PC-9 (cell line): ENCODE data around the gene ARHGAP26. TPM values are rescaled to one million over a fixed set of nuclear protein-coding genes. Genes with fewer than 3 reads are reported as not detected.

Experiments used
- BruUV-seq: library from RNA; stranded (reverse); fragments of 400-500 nt; replicated peaks from 2 replicates; lab custom pipeline; 2021; lab: Mats Ljungman, UMichigan
- CTCF ChIA-PET: fragments of 300-600 bp; sonication (Branson Sonifier 250); formaldehyde crosslinking; loops from one replicate; lab custom pipeline; 2022; ENCODE audit warnings: antibody characterized with exemption; lab: Charles Lee
- POLR2A ChIA-PET: fragments of 300-600 bp; sonication (Branson Sonifier 250); formaldehyde crosslinking; loops from one replicate; lab custom pipeline; 2022; ENCODE audit warnings: antibody characterized with exemption; ENCODE audit not compliant: unreplicated experiment; lab: Charles Lee
- DNase-seq, 2 experiments: peaks; one replicate each; pipeline versions ENCODE4 v3.0.0 to v3.0.0-alpha.2; 2015 to 2022; ENCODE audit warnings: mixed read lengths in 1 of 2
- H2AFZ ChIP-seq: fragments of 200-600 bp; sonication (generic); 2 replicates; pipeline ENCODE4 v1.8.1; 2017; ENCODE audit warnings: antibody characterized with exemption
- H3F3A ChIP-seq: fragments of 200-600 bp; sonication (generic); 2 replicates; pipeline ENCODE4 v1.8.1; 2017; ENCODE audit warnings: antibody characterized with exemption, mild to moderate bottlenecking, low read depth; ENCODE audit not compliant: insufficient read depth
- H3K27ac ChIP-seq: fragments of 200-600 bp; sonication (generic); 2 replicates; pipeline ENCODE4 v1.6.1; 2016; ENCODE audit warnings: mixed run types
- H3K27me3 ChIP-seq: fragments of 200-600 bp; sonication (generic); 2 replicates; pipeline ENCODE4 v1.6.1; 2016; ENCODE audit warnings: low read depth, mixed run types; ENCODE audit not compliant: insufficient read depth
- H3K36me3 ChIP-seq: fragments of 200-600 bp; sonication (generic); 2 replicates; pipeline ENCODE4 v1.6.1; 2016; ENCODE audit warnings: low read depth, mixed run types
- H3K4me1 ChIP-seq: fragments of 200-600 bp; sonication (generic); replicated peaks from 2 replicates; pipeline ENCODE4 v1.6.1; 2016; ENCODE audit warnings: mixed run types; ENCODE audit not compliant: insufficient read depth
- H3K4me2 ChIP-seq: fragments of 200-600 bp; sonication (generic); 2 replicates; pipeline ENCODE4 v1.6.1; 2017; ENCODE audit warnings: mixed run types
- H3K4me3 ChIP-seq: fragments of 200-600 bp; sonication (generic); 2 replicates; pipeline ENCODE4 v1.6.1; 2016; ENCODE audit warnings: mixed run types
- H3K79me2 ChIP-seq: fragments of 200-600 bp; sonication (generic); 2 replicates; pipeline ENCODE4 v1.6.1; 2017; ENCODE audit warnings: low read depth, mixed run types
- H3K9me2 ChIP-seq: fragments of 200-600 bp; sonication (generic); 2 replicates; pipeline ENCODE4 v1.8.1; 2017; ENCODE audit warnings: mild to moderate bottlenecking; ENCODE audit not compliant: insufficient read depth
- H3K9me3 ChIP-seq: fragments of 200-600 bp; sonication (generic); 2 replicates; pipeline ENCODE4 v1.8.1; 2016; ENCODE audit warnings: low read depth; ENCODE audit not compliant: insufficient read depth
- H4K20me1 ChIP-seq: fragments of 200-600 bp; sonication (generic); 2 replicates; pipeline ENCODE4 v1.8.1; 2017; ENCODE audit not compliant: insufficient read depth
- CTCF ChIP-seq: fragments of 200-600 bp; sonication (generic); conservative IDR thresholded peaks from 2 replicates; pipeline ENCODE4 v1.6.1; 2017; ENCODE audit warnings: mixed run types, antibody characterized with exemption, mild to moderate bottlenecking, moderate library complexity
- EZH2 ChIP-seq: fragments of 200-600 bp; sonication (generic); IDR thresholded peaks from 2 replicates; pipeline ENCODE4 v1.8.0; 2017; ENCODE audit warnings: antibody characterized with exemption, low read depth
- intact Hi-C: fragments of 100-400 bp; cut with micrococcal nuclease; formaldehyde crosslinking; loops from one replicate; pipeline ENCODE4 v1.10.0; 2022; ENCODE audit not compliant: unreplicated experiment
- total RNA-seq: library from RNA; stranded (reverse); gene quantifications from 2 replicates; pipeline ENCODE4 v1.2.3, GENCODE V29; 2021

Gene ARHGAP26
- total RNA-seq, 1 experiment from 2014 or later = 29.7 TPM

DNA sequence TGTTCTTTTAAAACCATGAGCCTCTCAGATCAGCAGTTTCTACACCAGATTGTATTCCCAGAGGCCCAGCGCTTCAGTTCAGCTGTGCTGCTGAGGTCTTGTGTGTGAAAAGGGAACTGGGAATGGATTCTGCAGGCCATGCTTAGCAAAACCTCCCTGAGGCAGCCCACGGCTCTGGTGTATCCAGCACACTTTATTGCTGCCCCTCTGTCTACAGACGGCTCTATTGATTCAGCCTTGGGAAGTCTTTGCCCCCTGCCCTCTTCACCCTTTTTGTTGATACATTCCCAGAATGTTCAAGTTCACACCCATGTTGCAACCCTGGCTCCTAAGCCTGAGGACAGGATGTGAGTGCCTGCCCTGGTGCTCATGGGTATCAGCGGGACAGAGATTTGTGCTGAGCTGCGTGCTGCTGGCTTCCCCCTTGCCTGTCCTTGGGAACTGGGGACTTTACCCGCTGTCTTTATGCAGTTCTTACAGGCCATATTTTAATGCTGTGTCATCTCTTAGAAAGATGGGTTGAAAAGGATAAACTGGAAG, 37.3 kb downstream of the ARHGAP26 start:
- Histone ChIP-seq H3K9me3 (no peaks in the 10 kb centered on the region), H4K20me1 (no peaks in the 10 kb centered on the region; the same call in 1 of the 2 replicates), H3K9me2 (no peaks in the 10 kb centered on the region), H3K27me3 (no peaks in the 10 kb centered on the region), H2AFZ (no peak overlapping the region), H3K36me3 (no peaks in the 10 kb centered on the region), H3K4me1 (peaks cover 11% of the 10 kb centered on the region), H3K27ac (no peak overlapping the region), H3K4me3 (no peak overlapping the region), H3K79me2 (no peaks in the 10 kb centered on the region), H3K4me2 (no peak overlapping the region), H3F3A (no peaks in the 10 kb centered on the region)
- ChIA-PET POLR2A (no interaction called here), CTCF (no interaction called here)
- no peak for TF ChIP-seq EZH2
- TF ChIP-seq CTCF = no peak
- no peak for DNase-seq
- intact Hi-C loops = no loop called here
- no TSS peak for BruUV-seq

DNA sequence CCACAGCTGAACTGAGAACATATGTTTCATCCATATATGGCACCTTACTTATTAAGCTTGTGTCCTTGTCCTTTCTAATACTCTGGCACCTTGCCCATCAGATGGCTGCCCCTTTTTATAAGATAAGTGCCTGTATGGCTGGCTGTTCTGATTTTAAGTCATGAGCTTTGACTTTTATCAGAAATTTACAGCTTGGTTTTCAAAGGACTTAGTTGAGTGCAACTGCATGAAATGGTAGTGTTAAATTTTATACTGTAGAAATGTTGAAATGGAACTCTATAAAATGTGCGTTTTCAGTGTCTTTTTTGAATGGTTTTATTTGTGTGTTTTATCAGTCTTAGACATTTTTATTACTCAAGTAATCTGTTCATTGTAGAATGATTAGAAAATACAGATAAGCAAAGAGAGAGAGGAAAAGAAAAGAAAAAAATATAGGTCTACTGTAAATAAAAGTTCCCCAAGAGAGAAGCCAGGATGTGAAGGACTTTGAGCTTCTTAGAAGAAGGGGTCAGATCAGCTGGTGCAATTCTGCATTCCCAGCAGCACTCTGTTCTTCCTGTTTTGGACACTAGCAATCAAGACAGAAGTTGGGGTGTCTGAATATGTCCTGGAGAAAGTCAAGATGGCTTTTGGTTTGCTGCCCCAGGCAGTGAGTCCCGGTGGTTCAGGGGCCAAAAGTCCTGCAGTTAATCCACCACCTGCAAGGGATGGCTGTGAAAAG, 38.9 kb downstream of the ARHGAP26 start:
- no peak overlapping the region for H3K4me3 ChIP-seq
- no peaks in the 10 kb centered on the region for H3K79me2 ChIP-seq
- no TSS peak for BruUV-seq
- no peak for DNase-seq
- no peak for TF ChIP-seq CTCF
- no peak for TF ChIP-seq EZH2
- ChIA-PET CTCF (interaction anchor here (1.0 kb wide), 1 partner anchor 56 kb away, joined by 3 read pairs; no protein-coding TSS in a partner anchor), POLR2A (interaction anchor here (0.6 to 0.7 kb wide), 2 partner anchors 22 to 44 kb away, joined by 4 to 5 read pairs; no protein-coding TSS in a partner anchor)
- no peak overlapping the region for H3K27ac ChIP-seq
- peaks cover 11% of the 10 kb centered on the region for H3K4me1 ChIP-seq
- H3K9me3 ChIP-seq = no peaks in the 10 kb centered on the region
- H2AFZ ChIP-seq = no peak overlapping the region
- H3K4me2 ChIP-seq = no peak overlapping the region
- no peaks in the 10 kb centered on the region for H3K27me3 ChIP-seq
- H3F3A ChIP-seq = no peaks in the 10 kb centered on the region
- no peaks in the 10 kb centered on the region for H3K9me2 ChIP-seq
- no peaks in the 10 kb centered on the region for H3K36me3 ChIP-seq
- intact Hi-C loops = no loop called here
- H4K20me1 ChIP-seq = no peaks in the 10 kb centered on the region

DNA sequence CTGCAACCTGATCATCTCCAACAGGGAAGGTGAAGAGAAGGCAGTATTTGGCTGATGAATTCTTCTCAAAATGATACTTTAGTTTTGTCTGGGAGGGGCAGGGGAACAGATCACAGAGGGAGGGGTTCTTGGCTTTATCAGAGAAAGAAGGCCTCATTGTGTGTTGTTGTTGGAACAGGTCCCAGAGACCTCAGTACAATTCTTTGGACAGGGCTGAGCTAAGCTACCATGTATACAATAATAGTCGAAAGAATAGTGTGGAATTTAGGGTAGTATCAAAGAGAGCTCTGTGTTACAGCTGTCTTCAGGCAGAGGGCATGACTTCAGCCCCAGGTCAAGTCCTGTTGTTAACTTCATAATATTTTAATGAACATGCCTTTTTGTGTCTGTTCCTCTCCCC, 39.9 kb downstream of the ARHGAP26 start:
- intact Hi-C loops = no loop called here
- H2AFZ ChIP-seq = no peak overlapping the region
- no peak for DNase-seq
- no peak overlapping the region for H3K27ac ChIP-seq
- H3K36me3 ChIP-seq = no peaks in the 10 kb centered on the region
- no TSS peak for BruUV-seq
- H4K20me1 ChIP-seq = no peaks in the 10 kb centered on the region
- H3K79me2 ChIP-seq = no peaks in the 10 kb centered on the region
- no peaks in the 10 kb centered on the region for H3K9me2 ChIP-seq
- POLR2A ChIA-PET = no interaction called here
- H3K4me1 ChIP-seq = peaks cover 11% of the 10 kb centered on the region
- H3K4me3 ChIP-seq = no peak overlapping the region
- TF ChIP-seq CTCF = no peak
- TF ChIP-seq EZH2 = no peak
- H3K27me3 ChIP-seq = no peaks in the 10 kb centered on the region
- CTCF ChIA-PET = no interaction called here
- H3F3A ChIP-seq = no peaks in the 10 kb centered on the region
- H3K4me2 ChIP-seq = no peak overlapping the region
- H3K9me3 ChIP-seq = no peaks in the 10 kb centered on the region
